Activated CD4-positive, alpha-beta T cell treated with anti-CD3 and anti-CD28 coated beads, Interleukin-2, amount 50 U/mL, for 16 hours (primary cell): ENCODE measurements around the gene GALNT16.
"Not testable (repeated sequence)": the region's sequence is repeated elsewhere in the genome, so short reads cannot be mapped to it uniquely, and the experiment has no call there.

Experiments
- DNase-seq: peaks from one replicate; pipeline ENCODE4 v3.0.0-alpha.2; 2020

Gene GALNT16

DNA sequence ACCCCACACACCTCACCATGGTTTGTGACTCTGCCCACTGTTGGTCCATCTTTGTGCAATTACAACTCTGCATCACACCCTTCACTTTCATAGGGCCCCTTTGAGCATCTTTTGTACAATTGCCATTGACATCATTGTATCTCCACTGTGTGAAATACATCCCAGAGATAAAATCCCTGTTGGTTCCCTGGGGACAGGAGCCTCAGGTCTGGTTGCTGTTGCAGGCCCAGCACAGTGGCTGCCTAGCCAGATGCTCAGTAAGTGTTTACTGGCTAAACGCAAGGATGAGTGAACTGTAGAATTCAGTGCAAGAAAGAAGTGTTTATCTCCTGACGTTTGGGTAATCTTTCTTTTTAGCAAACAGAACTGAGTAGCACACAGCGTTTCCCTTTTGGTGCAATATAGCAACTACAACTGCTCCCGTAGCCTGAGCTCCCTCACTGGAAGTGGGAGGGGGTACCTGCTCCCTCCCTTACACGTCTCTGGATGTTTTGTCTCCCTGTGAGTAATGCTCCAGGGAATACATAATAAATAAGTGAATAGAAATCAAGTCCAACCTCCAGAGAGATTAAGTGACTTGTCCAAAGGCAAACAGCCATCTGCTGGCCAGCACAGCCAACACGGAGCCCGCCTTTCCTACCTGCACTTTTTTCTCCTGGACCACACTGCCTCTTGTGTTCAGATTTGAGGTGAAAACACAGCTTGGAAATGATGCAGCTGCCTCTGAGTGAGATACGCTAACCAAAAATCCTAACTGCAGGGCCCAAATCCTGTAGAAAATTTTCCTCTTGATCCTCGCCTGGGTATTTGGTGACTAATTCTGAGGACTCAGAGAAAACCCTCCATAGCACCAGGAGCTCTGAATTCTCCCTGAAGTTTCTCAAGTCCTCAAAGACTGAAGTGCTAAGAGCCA, 27.4 kb downstream of the GALNT16 start:
- DNase-seq: no peak

DNA sequence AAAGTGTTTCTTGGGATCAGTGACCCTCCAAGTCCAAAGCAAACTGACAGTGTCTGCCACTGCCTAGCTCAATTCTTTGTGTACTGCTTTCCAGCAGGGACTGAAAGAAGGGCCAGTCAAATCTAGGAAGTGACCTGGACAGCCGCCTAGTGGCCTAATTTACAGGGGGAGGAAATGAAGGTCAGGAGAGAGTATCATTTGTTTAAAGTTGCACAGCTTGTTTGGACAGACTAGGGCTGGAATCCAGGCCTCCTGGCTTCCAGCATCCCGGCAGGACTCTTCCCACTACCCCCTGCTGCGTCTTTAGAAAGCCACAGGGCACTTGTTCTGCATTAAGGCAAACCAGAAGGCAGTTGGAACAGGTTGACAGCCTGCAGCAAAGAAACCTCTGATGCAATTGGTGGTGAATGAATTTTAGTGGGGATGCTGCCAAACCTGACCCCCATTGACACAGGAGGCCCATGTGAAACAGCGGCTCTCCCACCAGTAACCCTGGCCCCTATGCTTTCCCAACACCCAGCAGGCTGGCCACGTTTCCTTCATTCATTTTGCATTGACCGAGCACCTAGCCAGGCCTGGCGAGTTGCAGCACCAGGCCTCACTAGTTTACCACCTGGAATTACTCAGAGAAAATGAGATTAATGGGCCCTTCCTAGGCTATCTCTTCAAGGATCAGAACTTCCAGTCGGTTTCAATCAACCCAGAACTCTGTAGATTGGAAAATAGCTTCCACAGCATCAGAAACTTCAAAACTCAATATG, 28.2 kb downstream of the GALNT16 start:
- DNase-seq: no peak

DNA sequence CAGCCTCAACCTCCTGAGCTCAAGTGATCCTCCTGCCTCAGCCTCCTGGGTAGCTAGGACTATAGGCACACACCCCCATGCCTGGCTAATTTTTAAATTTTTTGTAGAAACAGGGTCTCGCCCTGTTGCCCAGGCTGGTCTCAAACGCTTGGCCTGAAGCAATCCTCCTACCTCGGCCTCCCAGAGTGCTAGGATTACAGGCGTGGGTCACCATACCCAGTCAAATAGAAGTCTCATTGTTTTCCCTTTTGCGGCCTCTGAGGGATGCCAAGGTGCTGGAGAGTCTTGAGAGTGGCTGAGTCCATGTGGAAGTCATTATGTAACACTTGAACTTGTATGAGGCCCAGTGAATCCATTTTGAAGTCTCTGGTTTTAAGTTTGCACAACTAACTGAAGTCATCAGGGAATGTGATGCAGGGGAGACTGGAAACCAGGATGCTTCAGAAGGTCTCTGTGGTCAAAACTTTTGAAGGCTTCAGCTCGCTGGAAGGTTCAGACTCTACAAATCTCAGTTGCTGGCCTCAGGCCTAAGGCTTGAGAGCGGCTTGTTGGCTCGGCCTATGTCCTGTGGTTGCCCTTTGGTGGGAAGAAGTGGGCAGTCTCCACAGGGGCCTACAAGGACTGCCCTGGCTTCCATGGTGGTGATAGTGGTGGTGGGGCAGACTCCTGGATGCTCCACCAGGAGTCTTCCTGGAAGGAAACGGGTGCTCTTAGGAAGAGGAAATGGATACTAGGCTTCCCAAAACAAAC, 29.2 kb downstream of the GALNT16 start:
- DNase-seq: no peak

DNA sequence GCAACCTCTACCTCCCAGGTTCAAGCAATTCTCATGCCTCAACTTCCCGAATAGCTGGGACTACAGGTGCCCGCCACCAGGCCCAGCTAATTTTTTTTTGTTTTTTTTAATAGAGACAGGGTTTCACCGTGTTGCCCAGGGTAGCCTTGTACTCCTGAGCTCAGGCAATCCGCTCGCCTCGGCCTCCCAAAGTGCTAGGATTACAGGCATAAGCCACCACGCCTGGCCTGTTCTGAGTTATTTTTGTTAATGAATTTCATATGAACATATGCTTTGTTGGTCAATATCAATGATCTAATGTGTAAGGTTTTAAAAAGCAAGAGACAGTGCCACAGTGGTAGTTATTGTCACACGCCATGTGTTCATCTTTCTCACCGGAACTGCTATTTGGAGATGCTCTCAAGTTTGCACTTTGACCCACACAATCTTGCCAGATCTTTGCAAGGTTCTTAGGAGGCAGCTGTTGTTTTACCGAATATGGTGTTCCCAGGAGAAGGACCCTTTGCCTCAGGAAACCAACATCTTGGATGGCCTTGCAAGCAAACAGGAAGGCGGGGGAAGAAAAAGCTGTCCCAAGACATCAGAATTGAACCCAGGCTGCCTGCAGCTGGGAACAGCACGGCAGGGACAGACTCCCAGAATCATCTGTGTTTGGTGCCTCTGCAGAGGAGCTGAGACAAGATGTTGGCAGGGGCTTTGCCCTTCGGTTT, 30.0 kb downstream of the GALNT16 start:
- DNase-seq: no peak

DNA sequence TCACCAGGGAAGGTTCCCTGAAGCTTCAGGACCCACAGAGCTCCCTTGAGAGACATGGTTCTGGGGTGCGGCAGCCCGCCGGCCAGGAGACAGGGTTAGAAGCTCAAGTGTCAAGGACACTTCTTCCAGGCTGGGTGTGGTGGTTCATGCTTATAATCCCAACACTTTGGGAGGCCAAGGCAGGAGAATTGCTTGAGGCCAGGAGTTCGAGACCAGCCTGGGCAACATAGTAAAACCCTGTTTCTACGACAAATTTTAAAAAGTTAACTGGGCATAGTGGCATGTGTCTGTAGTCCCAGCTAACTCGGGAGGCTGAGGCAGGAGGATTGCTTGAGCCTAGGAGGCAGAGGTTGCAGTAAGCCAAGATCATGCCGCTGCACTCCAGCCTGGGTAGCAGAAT, 30.9 kb downstream of the GALNT16 start:
- not testable (repeated sequence) for DNase-seq

DNA sequence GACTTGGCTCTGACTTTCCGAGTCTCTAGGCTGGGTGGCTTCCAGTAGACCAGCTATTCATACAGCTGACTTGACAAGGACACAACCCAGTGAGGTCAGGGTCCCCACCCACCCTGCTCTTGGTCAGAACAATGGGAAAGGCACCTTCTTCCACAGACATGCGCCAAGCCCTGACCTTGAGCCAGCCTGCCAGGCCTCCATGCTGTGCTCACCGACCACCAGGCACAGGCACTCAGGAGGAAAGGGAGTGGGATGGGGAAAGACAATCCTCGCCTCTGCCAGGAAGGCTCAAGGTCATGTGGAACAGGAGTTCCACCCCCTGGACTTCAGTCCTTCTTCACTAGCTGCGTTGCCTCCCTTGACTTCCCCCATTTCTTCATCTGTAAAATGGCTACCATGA, 31.4 kb downstream of the GALNT16 start:
- no peak for DNase-seq

DNA sequence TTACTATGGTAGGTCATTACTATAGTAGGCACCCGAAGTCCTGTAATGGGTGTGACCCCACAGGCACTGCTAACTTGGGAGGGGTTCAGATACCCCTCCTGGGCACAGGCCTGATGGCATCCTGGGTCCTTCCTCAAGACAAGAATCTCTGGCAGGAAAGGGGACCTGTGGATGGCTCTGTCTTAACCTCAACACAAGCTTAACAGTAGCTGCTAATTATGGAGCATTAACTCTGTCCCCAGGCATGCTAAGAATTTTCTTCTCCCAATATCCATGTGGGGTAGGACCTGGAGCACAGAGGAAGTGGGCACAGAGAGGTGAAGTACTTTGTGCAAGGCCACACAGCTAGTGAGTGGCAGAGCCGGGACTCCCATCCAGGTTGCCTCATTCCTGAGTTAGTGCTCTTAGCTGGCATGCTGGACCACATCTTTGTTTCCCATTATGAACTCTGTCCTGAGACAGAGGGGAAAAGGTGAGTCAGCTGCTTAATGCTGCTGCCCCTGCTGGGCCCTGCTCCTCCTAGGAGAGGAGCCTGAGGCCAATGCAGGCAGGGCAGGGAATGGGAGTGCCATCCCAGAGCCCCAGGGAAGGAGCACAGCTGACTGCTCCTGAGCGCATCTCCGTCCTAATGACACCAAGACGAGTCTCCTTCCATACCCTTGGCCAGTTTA, 32.1 kb downstream of the GALNT16 start:
- no peak for DNase-seq

DNA sequence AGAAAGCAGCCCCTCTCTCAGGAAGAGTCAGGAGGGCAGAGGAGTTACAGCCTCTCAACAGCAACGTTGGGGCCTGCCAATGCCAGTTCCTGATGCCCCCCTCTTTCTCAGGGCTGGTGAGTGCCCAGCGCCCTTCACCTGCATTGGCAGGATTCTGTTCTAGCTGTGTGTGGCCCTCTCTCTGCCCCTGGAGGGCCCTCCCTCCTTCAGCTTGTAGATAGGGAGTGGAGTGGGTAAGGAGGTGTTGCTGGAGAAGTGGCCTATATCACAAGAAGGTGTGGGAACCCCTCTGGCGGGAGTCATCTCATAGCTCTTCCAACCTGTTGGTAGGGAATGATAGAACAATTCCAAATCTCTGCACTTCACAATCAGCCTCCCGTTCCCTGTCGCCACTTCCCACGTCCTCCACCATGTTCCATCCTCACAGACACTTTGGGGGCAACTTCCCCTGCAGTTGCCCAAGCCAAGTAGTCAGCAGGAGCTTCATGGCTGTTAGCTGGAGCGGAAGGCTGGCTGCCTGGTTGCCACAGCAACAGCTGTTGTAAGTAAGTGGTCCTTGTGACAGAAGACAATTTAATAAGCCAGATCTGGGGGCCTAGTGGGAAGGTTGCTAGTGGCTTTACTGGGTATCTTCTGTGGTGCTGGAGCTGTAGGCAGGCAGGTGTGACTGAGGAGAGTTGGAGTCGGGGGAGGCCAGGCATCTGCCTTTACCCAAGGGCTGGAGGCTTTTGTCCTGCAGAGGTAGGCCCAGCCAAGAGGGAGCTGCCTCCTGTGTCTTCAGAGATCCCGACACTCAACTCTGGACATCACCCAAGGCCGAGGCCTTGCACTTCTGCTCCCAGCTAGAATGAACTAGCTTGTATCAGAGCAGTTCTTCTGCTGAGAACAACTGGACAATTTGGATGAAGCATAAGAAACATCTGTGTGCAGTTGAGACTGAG, 38.4 kb downstream of the GALNT16 start:
- no peak for DNase-seq

DNA sequence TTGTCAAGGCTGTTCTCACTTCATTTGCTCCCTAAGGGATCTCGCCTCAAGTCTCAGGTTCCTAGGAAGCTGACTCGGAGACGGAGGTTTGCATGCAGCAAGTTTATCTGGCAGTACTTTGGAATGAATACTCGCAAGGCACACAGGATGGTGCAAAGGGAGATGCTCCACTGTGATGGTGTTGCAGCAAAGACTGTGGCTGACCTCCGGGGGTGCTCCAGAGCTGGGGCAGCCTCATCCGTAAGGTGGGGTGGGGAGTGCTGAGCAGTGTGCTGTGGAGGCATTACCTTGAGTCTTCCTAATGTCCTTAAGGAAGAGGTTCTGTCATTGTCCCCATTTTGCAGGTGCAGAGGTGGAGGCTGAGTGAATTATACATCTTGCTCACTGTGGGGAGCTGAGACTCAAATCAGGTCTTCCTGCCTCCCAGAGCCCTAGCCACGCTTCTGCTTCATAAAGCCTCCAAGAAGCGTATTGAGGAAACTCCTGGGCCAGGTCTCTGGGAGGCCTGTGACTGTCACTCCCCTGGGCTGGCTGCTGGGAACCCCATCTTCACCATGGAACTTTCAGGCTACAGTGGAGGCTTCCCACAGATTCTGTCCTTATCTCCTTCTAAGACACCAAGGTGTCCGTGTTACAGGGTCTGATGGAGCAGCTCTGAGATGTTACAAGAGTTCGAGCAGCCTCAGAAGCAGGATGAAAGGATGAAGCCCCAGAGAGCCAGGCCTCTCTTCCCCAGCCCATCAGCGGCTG, 39.5 kb downstream of the GALNT16 start:
- no peak for DNase-seq

DNA sequence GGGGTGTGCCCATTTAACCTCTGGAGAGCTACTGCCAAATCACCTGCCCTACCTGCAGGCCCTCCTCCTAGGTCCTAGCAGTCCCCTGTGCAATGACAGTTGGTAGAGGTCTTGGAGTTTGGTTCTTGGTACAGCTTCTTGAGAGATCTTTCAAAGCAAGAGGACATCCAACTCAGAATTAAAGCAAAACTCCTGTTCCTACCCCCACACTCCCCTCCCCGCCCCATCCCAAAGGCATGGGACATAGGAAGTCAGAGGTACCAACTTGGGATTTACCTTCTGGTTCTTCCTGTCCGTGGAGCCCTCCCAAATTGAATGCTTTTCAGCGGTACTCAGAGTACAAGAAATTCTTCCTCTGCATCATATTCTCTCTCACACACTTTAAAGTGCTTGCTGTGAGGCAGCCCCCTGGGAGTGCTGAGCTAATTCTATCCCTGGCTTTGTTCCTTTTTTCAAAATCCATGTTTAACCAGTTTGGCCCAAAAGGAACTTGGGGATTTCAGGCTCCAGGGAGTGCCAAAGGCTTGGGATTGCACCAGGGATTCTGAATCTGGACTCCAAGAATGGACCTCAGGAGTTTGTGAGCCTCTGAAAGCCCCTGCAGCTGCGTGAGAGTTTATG, 40.8 kb downstream of the GALNT16 start:
- DNase-seq: no peak

DNA sequence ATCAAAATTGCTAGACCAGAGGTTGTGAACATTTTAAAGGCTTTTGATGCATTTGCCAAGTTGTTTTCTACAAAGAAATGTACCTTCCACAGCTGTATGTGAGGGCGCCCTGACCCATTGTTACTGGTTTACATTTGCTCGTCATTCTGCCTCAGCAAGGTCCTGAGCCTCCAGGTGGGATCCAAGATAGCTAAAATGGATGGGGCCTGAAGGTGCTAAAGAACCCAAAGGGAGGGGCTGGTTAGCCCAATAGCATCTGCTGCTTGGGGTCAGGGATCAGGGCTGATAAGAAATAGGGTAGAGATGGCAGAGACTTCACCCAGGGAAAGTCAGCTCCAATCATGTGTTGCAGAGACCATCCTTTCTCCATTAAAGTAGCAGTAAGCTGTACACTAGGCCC, 43.1 kb downstream of the GALNT16 start:
- no peak for DNase-seq

DNA sequence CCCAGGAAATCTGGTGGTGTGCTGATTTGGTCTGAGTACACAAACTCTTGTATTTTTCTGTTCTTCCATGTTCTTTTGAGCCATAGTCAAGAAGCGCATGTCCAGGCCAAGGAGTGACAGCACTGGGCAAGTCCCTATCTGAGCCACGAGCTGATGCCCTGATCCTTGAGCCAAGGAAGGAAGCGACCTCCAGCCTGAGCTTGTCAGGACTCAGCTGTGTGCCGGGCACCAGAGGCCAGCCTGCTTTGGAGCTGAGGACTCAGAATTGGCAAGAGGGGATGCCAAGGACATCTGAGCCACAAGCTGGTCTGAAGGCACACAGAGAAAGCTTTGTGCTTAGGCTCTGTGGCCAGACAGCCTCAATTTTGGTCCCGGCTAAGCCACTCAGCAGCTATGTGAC, 52.6 kb downstream of the GALNT16 start:
- no peak for DNase-seq

DNA sequence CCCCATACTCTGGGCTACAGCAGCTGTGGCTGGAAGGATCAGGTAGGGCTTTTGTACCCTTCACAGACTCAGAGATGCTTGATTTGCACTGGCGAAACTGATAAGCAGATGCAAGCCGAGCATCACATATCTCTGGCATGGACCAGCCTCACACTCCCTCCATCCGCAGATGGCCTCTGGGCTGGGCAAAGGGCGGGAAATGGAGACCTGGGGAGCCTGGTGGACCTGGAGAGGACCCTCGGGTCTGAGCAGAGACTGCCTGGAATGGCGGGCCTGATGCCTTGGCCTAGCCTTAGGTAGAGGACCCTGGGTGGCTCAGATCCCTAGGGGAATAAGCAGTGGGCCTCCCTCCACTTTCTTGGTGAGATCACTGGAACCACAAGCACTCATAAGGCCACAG, 53.2 kb downstream of the GALNT16 start:
- DNase-seq: no peak

DNA sequence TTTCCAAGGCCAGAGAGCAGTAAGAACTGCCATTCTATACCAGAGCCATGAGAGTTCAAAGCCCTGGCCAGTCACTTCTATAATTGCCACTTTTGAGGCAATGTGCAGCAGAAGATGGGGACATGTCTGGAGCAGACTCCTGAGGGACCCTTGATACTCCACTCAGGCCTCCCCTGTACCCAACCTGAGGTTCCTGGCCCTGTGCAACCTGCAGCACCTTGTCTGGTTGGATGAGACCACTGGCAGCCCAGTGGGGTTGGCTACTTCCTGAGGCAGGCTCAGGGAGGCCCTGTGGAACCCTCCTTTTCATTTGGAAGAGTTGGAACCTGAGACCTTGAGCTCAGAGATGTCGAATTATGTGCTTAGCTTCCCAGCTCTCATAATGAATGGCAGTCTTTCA, 54.4 kb downstream of the GALNT16 start:
- DNase-seq: no peak

DNA sequence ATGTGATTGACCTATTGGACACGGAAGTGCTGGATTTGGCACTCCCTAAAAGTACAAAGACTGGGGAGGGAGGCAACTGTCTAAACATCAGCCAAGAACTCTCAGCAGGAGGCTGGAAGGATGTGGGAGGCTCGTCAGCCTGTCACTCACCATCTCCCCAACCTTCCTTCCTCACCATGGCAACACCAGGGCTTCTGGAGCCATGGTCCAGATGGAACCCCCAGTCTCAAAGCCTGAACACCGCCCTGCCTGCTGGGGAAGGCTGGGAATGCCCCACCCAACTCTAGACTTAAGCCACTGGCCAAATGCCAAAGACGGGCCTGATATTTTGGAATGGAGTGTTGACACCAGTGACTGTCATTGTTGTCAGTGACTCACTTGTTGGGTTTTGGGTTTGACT, 55.3 kb downstream of the GALNT16 start:
- no peak for DNase-seq

DNA sequence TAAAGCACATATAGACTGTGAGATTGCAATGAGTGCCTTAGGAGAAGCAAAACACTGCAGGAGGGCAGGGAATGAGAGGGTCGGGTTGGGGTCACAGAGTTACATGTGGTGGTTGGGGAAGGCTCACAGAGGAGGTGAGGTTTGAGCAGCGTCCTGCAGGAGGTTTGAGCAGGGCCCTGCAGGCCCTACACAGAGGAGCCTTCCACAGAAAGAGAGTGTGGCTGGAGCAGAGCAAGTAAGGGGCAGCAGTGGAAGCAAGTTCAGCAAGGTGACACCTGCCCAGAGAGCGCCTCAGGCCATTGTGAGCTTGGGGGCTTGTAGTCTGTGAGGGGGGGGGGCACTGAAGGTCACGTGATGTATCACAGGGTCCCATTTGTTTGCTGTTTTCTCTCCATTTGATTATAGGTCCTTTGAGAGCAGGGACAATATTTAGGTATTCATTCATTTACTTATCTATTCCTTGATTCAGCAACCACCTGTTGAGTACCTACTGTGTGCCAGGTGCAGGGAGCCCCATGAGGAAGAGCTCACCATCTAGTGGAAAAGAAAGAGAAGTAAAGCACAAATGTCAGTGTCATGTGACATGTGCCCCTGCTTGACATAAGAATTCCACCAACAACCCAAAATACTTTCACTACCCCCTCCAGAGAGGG, 56.6 kb downstream of the GALNT16 start:
- no peak for DNase-seq

DNA sequence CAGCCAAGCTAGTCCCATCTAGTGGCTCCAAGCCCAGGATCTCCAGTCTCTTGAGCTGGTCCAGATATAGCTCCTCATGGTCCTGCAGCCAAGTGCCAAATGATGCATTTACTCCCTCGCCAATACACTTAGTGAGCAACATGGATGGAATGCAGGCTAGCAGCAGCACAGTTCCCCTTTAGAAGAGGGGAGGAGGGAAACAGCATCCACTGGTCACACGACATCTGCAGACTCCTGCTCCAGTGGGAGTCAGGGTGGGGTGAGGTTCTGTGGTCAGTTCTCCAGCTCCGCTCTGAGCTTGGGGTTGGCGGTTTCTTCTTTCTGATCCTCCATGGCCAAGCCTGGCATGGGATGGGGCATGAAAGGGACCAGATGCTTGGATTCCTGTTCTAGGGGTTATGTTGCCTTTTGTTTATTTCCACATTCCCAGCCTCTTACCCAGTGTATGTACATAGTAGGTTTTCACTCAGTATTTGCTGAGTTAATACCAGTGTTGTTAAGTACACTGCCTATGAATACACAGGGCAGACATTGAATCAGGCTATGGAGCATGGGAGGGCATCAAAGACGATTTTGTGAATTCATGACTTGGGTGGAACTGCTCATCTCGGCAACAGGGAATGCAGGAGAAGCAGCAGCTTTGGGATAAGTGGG, 57.3 kb downstream of the GALNT16 start:
- no peak for DNase-seq

DNA sequence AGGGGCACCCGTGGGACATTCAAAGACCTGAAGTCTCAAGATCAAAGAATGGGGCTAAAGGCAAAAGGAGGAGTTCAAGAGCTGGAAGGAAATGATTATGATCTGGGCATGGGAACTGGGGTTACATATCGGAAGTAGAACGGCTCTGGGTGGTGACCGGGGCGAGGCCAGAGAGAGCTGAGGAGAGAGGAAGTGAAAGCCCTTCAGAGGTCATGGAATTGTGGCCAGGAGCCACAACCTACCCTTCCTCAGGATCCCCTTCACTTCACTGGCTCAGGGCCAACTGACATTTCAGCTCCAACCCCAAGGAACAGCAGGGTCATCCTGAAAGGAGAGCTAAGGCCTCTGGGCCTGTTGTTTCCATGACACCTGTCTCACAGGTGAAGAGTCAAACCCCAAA, 57.8 kb downstream of the GALNT16 start:
- DNase-seq: no peak

DNA sequence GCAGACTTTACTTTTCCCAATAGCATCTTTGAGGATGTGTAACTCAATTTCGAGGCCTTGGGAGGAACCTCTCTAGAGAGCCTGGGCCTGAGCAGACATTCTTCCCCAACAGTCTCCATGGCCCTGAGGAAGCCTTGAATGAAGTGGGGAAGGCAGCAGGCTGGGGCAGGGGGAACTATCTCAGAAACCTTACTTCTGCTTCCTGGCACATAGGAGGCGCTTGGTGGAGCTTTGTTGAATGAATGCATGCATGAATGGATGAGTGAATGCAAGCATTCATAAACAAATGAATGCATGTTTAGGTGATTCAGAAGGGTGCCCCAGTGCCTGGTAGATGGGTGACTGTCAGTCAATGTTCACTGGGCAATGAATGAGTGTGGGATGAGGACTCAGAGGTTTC, 58.3 kb downstream of the GALNT16 start:
- DNase-seq: no peak
